Mucosa of descending colon (tissue), 3 donors: ENCODE measurements around the gene SNX22. TPM values are rescaled to one million over a fixed set of nuclear protein-coding genes. Genes with fewer than 3 reads are reported as not detected.

Experiments
- ATAC-seq: fragments of 200-7000 bp; cut with Tn5 transposase; one replicate; pipeline ENCODE4 v1.9.1; 2020; ENCODE audit warnings: mild to moderate bottlenecking, moderate library complexity
- DNase-seq, 3 donors: peaks; one replicate each; pipeline ENCODE4 v3.0.0-alpha.2; 2020
- H3K36me3 ChIP-seq: fragments of 200-600 bp; one replicate; pipeline ENCODE4 v1.8.0; 2021; ENCODE audit warnings: low read depth, mild to moderate bottlenecking
- H3K4me1 ChIP-seq: fragments of 200-600 bp; one replicate; pipeline ENCODE4 v1.8.0; 2021; ENCODE audit warnings: low read depth, mild to moderate bottlenecking
- H3K4me3 ChIP-seq: fragments of 200-600 bp; one replicate; pipeline ENCODE4 v1.8.0; 2021; ENCODE audit warnings: mild to moderate bottlenecking
- H3K9me3 ChIP-seq: fragments of 200-600 bp; one replicate; pipeline ENCODE4 v1.8.0; 2021; ENCODE audit warnings: mild to moderate bottlenecking
- intact Hi-C, 2 donors: fragments of 100-400 bp; cut with DNase I in 1 of 2; cut with micrococcal nuclease in 1 of 2; formaldehyde crosslinking; loops; one replicate each; pipeline versions ENCODE4 v1.11.0 to v1.11.1; 2022; cut with DNase I, micrococcal nuclease
- total RNA-seq, 3 donors: library from RNA; stranded (reverse); fragmentation: NEBNext Ultra II Directional in 2 of 3; extraction: Animal tissue kit (Norgen Biotek cat#: 25700) in 2 of 3; gene quantifications; one replicate each; pipeline versions ENCODE4 v1.2.1 to v1.2.4, GENCODE V29; 2021 to 2023
- TF ChIP-seq, protein P1 (sequence below): fragments of 200-600 bp; IDR thresholded peaks from one replicate; pipeline ENCODE4 v1.8.0; 2022; ENCODE audit warnings: antibody characterized with exemption, mild to moderate bottlenecking
- donor health status: DM: no; HTN: no; CAD: no; lungs with moderate emphysema.
- donor health status: DM: no; HTN: no; CAD: no.
- donor health status: DM: no; HTN: yes; CAD: no.

SNX22 gene
- total RNA-seq, 3 donors from 2014 or later, result 0.29 to 0.35 (median 0.29) TPM

DNA sequence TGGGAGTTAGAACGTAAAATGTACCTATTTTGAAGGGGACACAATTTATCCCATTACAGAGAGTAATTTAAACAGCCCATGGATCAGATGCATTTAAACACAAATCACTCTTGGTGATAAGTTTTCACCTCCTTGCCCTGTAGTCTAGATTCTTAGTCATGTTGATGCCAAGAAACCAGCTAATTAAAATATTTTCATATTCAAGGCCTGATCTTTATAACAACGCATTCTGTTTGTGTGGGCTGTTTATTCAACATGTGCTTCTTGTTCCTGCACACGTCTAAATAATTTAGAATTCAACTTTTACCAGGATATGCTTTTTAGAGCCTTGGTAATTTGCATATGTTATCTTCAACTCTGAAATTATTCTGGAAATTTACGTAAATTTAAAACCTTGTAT is 29.9 kb upstream of the SNX22 start:
- Histone ChIP-seq H3K4me1 (no peaks in the 10 kb centered on the region), H3K4me3 (no peak overlapping the region), H3K36me3 (peaks cover 13% of the 10 kb centered on the region), H3K9me3 (no peaks in the 10 kb centered on the region)
- TF ChIP-seq, protein P1, sequence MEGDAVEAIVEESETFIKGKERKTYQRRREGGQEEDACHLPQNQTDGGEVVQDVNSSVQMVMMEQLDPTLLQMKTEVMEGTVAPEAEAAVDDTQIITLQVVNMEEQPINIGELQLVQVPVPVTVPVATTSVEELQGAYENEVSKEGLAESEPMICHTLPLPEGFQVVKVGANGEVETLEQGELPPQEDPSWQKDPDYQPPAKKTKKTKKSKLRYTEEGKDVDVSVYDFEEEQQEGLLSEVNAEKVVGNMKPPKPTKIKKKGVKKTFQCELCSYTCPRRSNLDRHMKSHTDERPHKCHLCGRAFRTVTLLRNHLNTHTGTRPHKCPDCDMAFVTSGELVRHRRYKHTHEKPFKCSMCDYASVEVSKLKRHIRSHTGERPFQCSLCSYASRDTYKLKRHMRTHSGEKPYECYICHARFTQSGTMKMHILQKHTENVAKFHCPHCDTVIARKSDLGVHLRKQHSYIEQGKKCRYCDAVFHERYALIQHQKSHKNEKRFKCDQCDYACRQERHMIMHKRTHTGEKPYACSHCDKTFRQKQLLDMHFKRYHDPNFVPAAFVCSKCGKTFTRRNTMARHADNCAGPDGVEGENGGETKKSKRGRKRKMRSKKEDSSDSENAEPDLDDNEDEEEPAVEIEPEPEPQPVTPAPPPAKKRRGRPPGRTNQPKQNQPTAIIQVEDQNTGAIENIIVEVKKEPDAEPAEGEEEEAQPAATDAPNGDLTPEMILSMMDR, result no peak
- intact Hi-C loops, result no loop called here
- ATAC-seq, result no peak
- DNase-seq, result no peak

DNA sequence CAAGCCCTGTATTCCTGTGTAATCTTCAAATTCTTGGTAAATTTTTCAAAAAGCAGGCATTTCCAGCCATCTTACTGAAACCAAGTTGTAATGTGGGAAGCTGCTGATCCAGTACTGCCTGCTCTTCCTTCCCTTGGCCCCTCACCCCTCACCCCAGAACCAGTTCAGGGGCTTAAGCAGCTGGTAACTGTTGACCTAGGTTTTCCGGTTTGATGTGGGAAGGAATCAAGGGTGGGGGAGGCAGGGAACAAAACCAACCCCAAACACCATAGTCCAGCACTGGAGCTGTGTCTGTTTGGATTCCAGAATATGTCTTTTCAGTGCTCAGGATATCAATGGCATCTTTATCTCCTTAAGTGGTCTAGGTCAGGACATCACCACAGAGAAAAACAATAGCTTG is 29.1 kb upstream of the SNX22 start:
- intact Hi-C loops, result no loop called here
- TF ChIP-seq, protein P1, result no peak
- Histone ChIP-seq H3K36me3 (peaks cover 18% of the 10 kb centered on the region), H3K9me3 (no peaks in the 10 kb centered on the region), H3K4me3 (no peak overlapping the region), H3K4me1 (no peaks in the 10 kb centered on the region)
- DNase-seq, result no peak
- no peak for ATAC-seq

DNA sequence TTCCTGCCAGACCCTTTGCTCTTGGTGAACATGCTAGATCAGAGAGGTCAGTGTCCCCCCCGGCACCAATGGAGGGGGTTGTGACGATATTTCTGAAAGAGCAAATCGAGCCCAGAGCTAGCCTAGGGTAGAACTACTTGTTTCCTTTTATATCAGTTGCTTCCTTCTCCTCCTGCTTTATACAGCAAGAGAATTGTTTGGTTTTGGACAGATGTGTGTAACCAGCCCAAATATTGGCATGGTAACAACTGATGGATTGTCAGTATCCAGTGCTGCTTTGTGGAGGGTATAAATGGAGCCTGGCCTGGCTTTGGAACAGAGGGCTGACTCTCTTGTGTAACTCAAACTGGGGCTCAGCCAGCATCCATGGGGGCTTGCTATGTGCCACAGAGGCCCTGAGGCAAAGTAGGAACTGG is 28.6 kb upstream of the SNX22 start:
- intact Hi-C loops, result no loop called here
- Histone ChIP-seq H3K4me1 (no peaks in the 10 kb centered on the region), H3K4me3 (no peak overlapping the region), H3K9me3 (no peaks in the 10 kb centered on the region), H3K36me3 (peaks cover 18% of the 10 kb centered on the region)
- DNase-seq, result no peak
- ATAC-seq, result no peak
- TF ChIP-seq, protein P1, result no peak

DNA sequence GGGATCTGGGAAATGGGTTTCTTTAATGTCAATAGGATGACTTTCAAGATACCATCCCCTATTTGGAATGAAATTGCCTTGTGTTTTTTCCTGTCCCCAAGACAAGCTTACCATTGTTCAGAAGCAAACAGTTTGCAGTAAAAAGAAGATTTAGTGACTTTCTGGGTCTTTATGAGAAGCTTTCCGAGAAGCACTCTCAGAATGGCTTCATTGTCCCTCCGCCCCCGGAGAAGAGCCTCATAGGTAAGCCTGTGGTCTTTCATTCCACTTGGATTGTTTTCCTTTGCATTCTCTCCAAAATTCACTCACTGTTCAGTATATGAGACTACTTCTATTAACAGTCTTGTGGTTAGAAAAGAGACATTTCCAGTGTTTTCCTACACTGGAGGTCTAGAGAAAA is 25.6 kb upstream of the SNX22 start:
- intact Hi-C loops, result no loop called here
- no peaks in the 10 kb centered on the region for H3K9me3 ChIP-seq
- ATAC-seq, result no peak
- TF ChIP-seq, protein P1, result no peak
- no peak for DNase-seq
- H3K36me3 ChIP-seq, result peaks cover 30% of the 10 kb centered on the region
- no peaks in the 10 kb centered on the region for H3K4me1 ChIP-seq
- no peak overlapping the region for H3K4me3 ChIP-seq

DNA sequence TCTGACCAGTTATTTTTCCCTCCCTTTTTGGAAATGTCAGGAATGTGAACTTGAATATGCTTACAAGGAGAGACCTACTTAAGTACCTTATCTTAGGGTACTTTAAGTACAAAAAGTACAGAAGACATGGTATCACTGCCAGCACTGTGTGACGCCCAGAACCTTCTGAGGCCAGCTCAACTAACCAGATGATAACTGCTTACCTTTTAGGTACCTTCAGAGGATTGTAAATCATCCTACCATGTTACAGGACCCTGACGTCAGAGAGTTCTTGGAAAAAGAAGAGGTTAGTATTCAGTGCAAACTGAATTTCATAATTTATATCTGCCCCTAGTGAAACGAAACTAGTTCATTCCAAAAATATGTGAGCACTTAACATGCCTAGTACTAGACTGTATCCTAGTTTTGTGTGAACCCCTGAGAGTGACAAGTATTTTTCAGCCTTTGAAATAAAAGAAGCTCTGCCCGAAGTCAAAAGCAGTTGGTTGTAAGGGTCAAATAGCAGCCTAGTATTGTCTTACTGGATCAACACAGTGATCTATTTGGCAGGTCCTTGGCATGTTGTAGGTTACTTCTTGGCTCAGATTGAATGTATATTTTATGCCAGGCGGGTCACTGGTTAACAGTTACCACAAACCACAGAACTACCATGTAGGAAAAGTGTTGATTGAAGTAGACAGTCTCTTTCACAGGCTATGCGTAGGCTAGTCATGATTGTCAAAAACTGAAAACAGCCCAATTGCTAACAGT is 23.8 kb upstream of the SNX22 start:
- H3K9me3 ChIP-seq, result no peaks in the 10 kb centered on the region
- intact Hi-C loops, result no loop called here
- peaks cover 31% of the 10 kb centered on the region for H3K36me3 ChIP-seq
- DNase-seq, result no peak
- TF ChIP-seq, protein P1, result no peak
- ATAC-seq, result no peak
- H3K4me1 ChIP-seq, result no peaks in the 10 kb centered on the region
- no peak overlapping the region for H3K4me3 ChIP-seq
